DND-41 (cell line): ENCODE results near the gene HGD.

Experiments used
- ATAC-seq: fragments of 200-7000 bp; cut with Tn5 transposase; 3 replicates; pipeline ENCODE4 v1.9.1; 2021; ENCODE audit warnings: low read depth; ENCODE audit not compliant: insufficient read depth
- DNase-seq: peaks from one replicate; pipeline ENCODE4 v3.0.0-alpha.2; 2020
- H2AFZ ChIP-seq: 2 replicates; pipeline ENCODE4 v1.6.0; 2012; ENCODE audit warnings: low read depth, low read length
- H3K27ac ChIP-seq: 2 replicates; pipeline ENCODE4 v1.5.1; 2012; ENCODE audit warnings: low read length, inconsistent platforms
- H3K27me3 ChIP-seq: fragments of 200-600 bp; sonication (generic); 2 replicates; pipeline ENCODE4 v1.6.0; 2012; ENCODE audit warnings: low read length, mild to moderate bottlenecking, inconsistent platforms; ENCODE audit not compliant: insufficient read depth, poor library complexity
- H3K36me3 ChIP-seq: 2 replicates; pipeline ENCODE4 v1.5.1; 2012; ENCODE audit warnings: low read length, inconsistent platforms; ENCODE audit not compliant: insufficient read depth
- H3K4me1 ChIP-seq: 2 replicates; pipeline ENCODE4 v1.5.1; 2012; ENCODE audit warnings: mild to moderate bottlenecking, low read length; ENCODE audit not compliant: insufficient read depth
- H3K4me2 ChIP-seq: 2 replicates; pipeline ENCODE4 v1.6.0; 2012; ENCODE audit warnings: mild to moderate bottlenecking, moderate library complexity, low read length, inconsistent platforms; ENCODE audit not compliant: insufficient read depth
- H3K4me3 ChIP-seq, 2 experiments: fragments of 200-600 bp in 1 of 2; shearing (Covaris generic) in 1 of 2; 2 replicates each; pipeline ENCODE4 v1.5.1; 2012 to 2016; ENCODE audit warnings: inconsistent platforms in 2 of 2, low read length in 2 of 2, mild to moderate bottlenecking in 2 of 2, low read depth in 1 of 2, moderate library complexity in 1 of 2
- H3K79me2 ChIP-seq: 2 replicates; pipeline ENCODE4 v1.6.0; 2012; ENCODE audit warnings: low read length, inconsistent platforms; ENCODE audit not compliant: insufficient read depth
- H3K9ac ChIP-seq: 2 replicates; pipeline ENCODE4 v1.6.0; 2012; ENCODE audit warnings: low read depth, mild to moderate bottlenecking, inconsistent platforms, low read length, moderate library complexity
- H3K9me3 ChIP-seq: 2 replicates; pipeline ENCODE4 v1.5.1; 2012; ENCODE audit warnings: low read length, moderate library complexity, mild to moderate bottlenecking, inconsistent platforms; ENCODE audit not compliant: insufficient read depth, severe bottlenecking
- H4K20me1 ChIP-seq: 2 replicates; pipeline ENCODE4 v1.6.0; 2012; ENCODE audit warnings: low read length; ENCODE audit not compliant: insufficient read depth
- EZH2 ChIP-seq: IDR thresholded peaks from 3 replicates; pipeline ENCODE4 v1.6.1; 2012; ENCODE audit warnings: borderline replicate concordance, low read depth, mild to moderate bottlenecking, moderate library complexity, low read length, inconsistent platforms; ENCODE audit not compliant: severe bottlenecking
- TF ChIP-seq, protein P1 (sequence below): IDR thresholded peaks from 2 replicates; pipeline ENCODE4 v1.5.1; 2012; ENCODE audit warnings: borderline replicate concordance, low read length, moderate library complexity, mild to moderate bottlenecking; ENCODE audit not compliant: poor library complexity, severe bottlenecking; ENCODE audit errors: extremely low read depth

Gene HGD

DNA sequence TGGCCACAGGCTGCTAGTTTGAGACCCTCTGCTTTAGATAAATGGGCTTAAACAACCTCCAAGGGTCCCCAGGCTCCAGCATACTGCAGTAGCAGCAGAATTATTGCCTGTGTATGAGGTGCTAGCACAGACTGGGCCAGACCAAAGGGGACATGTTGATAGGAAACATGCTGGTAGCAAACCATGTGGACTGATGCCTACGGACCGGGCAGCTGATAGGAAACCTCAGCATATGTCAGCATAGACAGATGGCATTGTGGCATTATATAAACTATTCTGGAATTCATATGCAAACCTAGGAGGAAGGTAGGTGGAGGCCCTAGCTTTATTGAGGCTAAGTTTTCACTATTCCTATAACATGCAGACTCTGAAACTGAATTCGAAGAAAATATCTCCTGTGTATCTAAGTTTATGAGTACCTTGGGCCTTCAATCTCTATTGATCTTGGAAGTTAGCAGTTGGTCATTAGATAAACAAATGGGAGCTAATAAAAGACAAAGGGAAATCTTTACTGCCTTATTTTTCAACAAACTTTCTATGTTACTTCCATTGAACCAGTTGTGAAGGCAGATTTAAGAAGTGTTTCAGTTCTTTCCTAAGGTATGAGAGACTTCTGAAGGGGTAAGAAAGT lies 1.7 kb upstream of the HGD start:
- Histone ChIP-seq H3K9me3 (no peaks in the 10 kb centered on the region), H3K79me2 (no peaks in the 10 kb centered on the region), H3K4me1 (no peaks in the 10 kb centered on the region), H3K27ac (no peak overlapping the region), H3K27me3 (no peaks in the 10 kb centered on the region), H3K4me3 (no peak overlapping the region), H3K9ac (no peak overlapping the region), H2AFZ (no peak overlapping the region), H3K36me3 (no peaks in the 10 kb centered on the region), H4K20me1 (no peaks in the 10 kb centered on the region), H3K4me2 (no peak overlapping the region)
- DNase-seq (no peak), ATAC-seq (no peak)
- TF ChIP-seq EZH2, result no peak

DNA sequence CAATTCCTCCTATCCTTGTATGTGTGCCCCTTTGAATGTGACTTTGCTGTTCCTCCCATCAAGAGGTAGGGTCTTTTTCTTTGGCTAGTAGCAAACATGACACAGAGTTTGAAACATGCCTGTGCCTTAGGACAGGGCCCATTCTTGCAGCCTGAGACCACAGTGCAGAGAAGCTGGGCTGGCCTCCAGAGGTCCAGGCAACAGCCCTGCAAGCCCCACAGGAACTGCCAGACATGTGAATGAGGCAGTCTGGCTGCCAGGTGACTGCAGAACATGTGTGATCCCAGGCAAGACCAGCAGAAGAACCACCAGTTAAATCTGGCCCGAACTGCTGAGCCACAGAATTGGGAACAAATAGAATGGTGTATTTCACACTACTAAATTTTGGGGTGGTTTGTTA lies 1.2 kb upstream of the HGD start:
- Histone ChIP-seq H3K27ac (no peak overlapping the region), H3K79me2 (no peaks in the 10 kb centered on the region), H3K4me2 (no peak overlapping the region), H3K36me3 (no peaks in the 10 kb centered on the region), H3K9me3 (no peaks in the 10 kb centered on the region), H3K4me1 (no peaks in the 10 kb centered on the region), H2AFZ (no peak overlapping the region), H3K27me3 (no peaks in the 10 kb centered on the region), H4K20me1 (no peaks in the 10 kb centered on the region), H3K4me3 (no peak overlapping the region), H3K9ac (no peak overlapping the region)
- ATAC-seq, result no peak
- DNase-seq, result no peak
- TF ChIP-seq, protein P1, sequence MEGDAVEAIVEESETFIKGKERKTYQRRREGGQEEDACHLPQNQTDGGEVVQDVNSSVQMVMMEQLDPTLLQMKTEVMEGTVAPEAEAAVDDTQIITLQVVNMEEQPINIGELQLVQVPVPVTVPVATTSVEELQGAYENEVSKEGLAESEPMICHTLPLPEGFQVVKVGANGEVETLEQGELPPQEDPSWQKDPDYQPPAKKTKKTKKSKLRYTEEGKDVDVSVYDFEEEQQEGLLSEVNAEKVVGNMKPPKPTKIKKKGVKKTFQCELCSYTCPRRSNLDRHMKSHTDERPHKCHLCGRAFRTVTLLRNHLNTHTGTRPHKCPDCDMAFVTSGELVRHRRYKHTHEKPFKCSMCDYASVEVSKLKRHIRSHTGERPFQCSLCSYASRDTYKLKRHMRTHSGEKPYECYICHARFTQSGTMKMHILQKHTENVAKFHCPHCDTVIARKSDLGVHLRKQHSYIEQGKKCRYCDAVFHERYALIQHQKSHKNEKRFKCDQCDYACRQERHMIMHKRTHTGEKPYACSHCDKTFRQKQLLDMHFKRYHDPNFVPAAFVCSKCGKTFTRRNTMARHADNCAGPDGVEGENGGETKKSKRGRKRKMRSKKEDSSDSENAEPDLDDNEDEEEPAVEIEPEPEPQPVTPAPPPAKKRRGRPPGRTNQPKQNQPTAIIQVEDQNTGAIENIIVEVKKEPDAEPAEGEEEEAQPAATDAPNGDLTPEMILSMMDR, result no peak
- TF ChIP-seq EZH2, result no peak

DNA sequence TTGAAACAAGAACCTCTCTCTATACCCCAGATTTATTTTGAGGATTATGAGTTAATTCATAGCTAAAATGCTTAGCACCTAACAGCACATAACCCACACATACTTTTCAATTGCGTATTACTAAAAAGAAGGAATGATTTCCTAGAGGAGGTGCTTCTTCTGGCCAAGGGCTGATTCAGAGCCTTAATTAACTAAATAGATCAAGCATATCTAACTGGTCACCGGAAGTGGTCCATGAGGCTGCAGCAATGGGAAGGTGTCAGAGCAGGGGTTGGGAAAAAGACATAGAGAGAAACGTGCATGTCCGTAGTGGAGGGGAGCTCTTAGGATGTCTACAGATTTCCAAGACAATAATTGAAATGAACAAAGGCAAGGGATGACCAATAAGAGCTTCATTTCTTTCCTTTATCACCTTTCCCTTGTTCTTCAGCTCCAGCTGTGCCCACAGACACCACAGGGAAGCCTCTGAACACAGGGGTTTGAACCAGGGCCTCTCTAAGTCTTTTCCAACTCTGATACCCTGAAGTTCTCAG lies 467 bp downstream of the HGD start:
- Histone ChIP-seq H3K79me2 (no peaks in the 10 kb centered on the region), H3K36me3 (no peaks in the 10 kb centered on the region), H4K20me1 (no peaks in the 10 kb centered on the region), H3K4me1 (no peaks in the 10 kb centered on the region), H2AFZ (no peak overlapping the region), H3K4me3 (no peak overlapping the region), H3K27me3 (no peaks in the 10 kb centered on the region), H3K9me3 (no peaks in the 10 kb centered on the region), H3K9ac (no peak overlapping the region), H3K4me2 (no peak overlapping the region), H3K27ac (no peak overlapping the region)
- DNase-seq (no peak), ATAC-seq (no peak)
- no peak for TF ChIP-seq EZH2
- TF ChIP-seq, protein P1, result no peak

DNA sequence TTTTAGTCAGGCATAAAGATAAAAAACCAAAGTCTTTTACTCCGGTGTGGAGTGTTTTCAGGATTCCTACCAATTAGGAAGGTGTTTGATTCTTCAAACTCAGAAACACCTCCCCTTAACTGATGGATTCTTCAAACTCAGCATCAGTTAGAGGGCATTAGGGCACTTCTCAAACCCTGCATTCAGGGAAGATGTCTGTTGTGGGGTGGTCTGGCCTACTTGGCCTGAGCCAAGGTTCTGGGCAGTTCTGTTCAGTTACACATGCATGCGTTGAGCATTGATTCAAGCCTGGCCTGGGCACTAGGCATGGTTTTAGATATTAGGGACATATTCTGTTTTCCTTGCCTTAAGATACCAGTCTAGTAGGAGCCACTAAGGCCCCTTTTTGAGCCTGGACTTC lies 1.0 kb downstream of the HGD start:
- H3K9ac ChIP-seq, result no peak overlapping the region
- H3K36me3 ChIP-seq, result no peaks in the 10 kb centered on the region
- H3K4me2 ChIP-seq, result no peak overlapping the region
- no peaks in the 10 kb centered on the region for H3K4me1 ChIP-seq
- H3K27ac ChIP-seq, result no peak overlapping the region
- DNase-seq (no peak), ATAC-seq (no peak)
- H4K20me1 ChIP-seq, result no peaks in the 10 kb centered on the region
- H3K9me3 ChIP-seq, result no peaks in the 10 kb centered on the region
- H2AFZ ChIP-seq, result no peak overlapping the region
- TF ChIP-seq, protein P1, result no peak
- no peak for TF ChIP-seq EZH2
- H3K27me3 ChIP-seq, result no peaks in the 10 kb centered on the region
- H3K4me3 ChIP-seq, result no peak overlapping the region
- H3K79me2 ChIP-seq, result no peaks in the 10 kb centered on the region
